Activated T-cell treated with anti-CD3 and anti-CD28 coated beads, Interleukin-2, amount 50 U/mL, for 1 hour (primary cell): ENCODE data around the gene SMC3.
"Not testable (repeated sequence)": the region's sequence is repeated elsewhere in the genome, so short reads cannot be mapped to it uniquely, and the experiment has no call there.

ENCODE experiments used
- DNase-seq: peaks from one replicate; pipeline ENCODE4 v3.0.0-alpha.2; 2020

Gene SMC3

GRCh38 chr10:110567201-110568054 is at the start of gene SMC3:
Gene SMC3, plus strand, starts transcription at chr10:110567695. Its CDS starts 122 bp downstream, at chr10:110567817.
- DNase-seq = peak; percentile 93

- DNase-seq = no peak
Observed at GRCh38 chr10:110522365-110522988, 45.0 kb upstream of the SMC3 start.

GRCh38 chr10:110523736-110524135 is 43.8 kb upstream of the SMC3 start:
- no peak for DNase-seq

GRCh38 chr10:110524179-110524858 is 43.2 kb upstream of the SMC3 start:
- no peak for DNase-seq

- no peak for DNase-seq
Observed at GRCh38 chr10:110524859-110525232, 42.6 kb upstream of the SMC3 start.

- DNase-seq = no peak
Observed at GRCh38 chr10:110525349-110526260, 41.9 kb upstream of the SMC3 start.

- DNase-seq = no peak
Observed at GRCh38 chr10:110527731-110528171, 39.7 kb upstream of the SMC3 start.

- no peak for DNase-seq
Observed at GRCh38 chr10:110528224-110528996, 39.1 kb upstream of the SMC3 start.

GRCh38 chr10:110528997-110529524 is 38.4 kb upstream of the SMC3 start:
- DNase-seq = not testable (repeated sequence)

- peak; percentile 33 for DNase-seq
Observed at GRCh38 chr10:110529596-110530011, 37.9 kb upstream of the SMC3 start.

- no peak for DNase-seq
Observed at GRCh38 chr10:110530131-110530831, 37.2 kb upstream of the SMC3 start.

GRCh38 chr10:110531687-110532086 is 35.8 kb upstream of the SMC3 start:
- no peak for DNase-seq

- not testable (repeated sequence) for DNase-seq
Observed at GRCh38 chr10:110532628-110533027, 34.9 kb upstream of the SMC3 start.

GRCh38 chr10:110533149-110533548 is 34.3 kb upstream of the SMC3 start:
- no peak for DNase-seq

- DNase-seq = no peak
Observed at GRCh38 chr10:110534571-110534970, 32.9 kb upstream of the SMC3 start.

- peak; percentile 40 for DNase-seq
Observed at GRCh38 chr10:110535958-110536891, 31.3 kb upstream of the SMC3 start.

- DNase-seq = no peak
Observed at GRCh38 chr10:110539091-110539490, 28.4 kb upstream of the SMC3 start.

- DNase-seq = no peak
Observed at GRCh38 chr10:110540031-110540430, 27.5 kb upstream of the SMC3 start.

- DNase-seq = no peak
Observed at GRCh38 chr10:110544958-110545537, 22.4 kb upstream of the SMC3 start.
